Measurements from ENCODE around the gene CD6.

CD6 gene

GRCh38 chr11:61007956-61008896, 36.7 kb downstream of the CD6 start:
- DNase-seq (ENCODE audit: insufficient read length): no peak
- FAIRE-seq: peak; percentile 56
- no peak for TF ChIP-seq POLR2A (IDR thresholded peaks at IDR 0.05; ENCODE audit: low read depth, low read length)

GRCh38 chr11:61008971-61009370, 37.5 kb downstream of the CD6 start:
- DNase-seq (ENCODE audit: insufficient read length): no peak
- TF ChIP-seq POLR2AphosphoS5 (IDR thresholded peaks at IDR 0.05; ENCODE audit: low read depth, low read length) (no peak), POLR2A (IDR thresholded peaks at IDR 0.05; ENCODE audit: low read depth, low read length) (no peak), TAF1 (IDR thresholded peaks at IDR 0.05; ENCODE audit: borderline replicate concordance, low read depth, low read length) (no peak)
- FAIRE-seq: peak; percentile 30

- FAIRE-seq (no peak), DNase-seq (ENCODE audit: insufficient read length) (no peak)
- TF ChIP-seq TAF1 (IDR thresholded peaks at IDR 0.05; ENCODE audit: borderline replicate concordance, low read depth, low read length) (no peak), POLR2AphosphoS5 (IDR thresholded peaks at IDR 0.05; ENCODE audit: low read depth, low read length) (no peak), POLR2A (IDR thresholded peaks at IDR 0.05; ENCODE audit: low read depth, low read length) (no peak)
Measured at GRCh38 chr11:61009392-61010275, 38.2 kb downstream of the CD6 start.

GRCh38 chr11:61010466-61011228, 39.2 kb downstream of the CD6 start:
- DNase-seq (ENCODE audit: insufficient read length): no peak
- FAIRE-seq: peak; percentile 14
- TF ChIP-seq POLR2A (IDR thresholded peaks at IDR 0.05; ENCODE audit: low read depth, low read length) (no peak), POLR2AphosphoS5 (IDR thresholded peaks at IDR 0.05; ENCODE audit: low read depth, low read length) (no peak), TAF1 (IDR thresholded peaks at IDR 0.05; ENCODE audit: borderline replicate concordance, low read depth, low read length) (no peak)

- FAIRE-seq (no peak), DNase-seq (ENCODE audit: insufficient read length) (no peak)
- no peak for TF ChIP-seq POLR2AphosphoS5 (IDR thresholded peaks at IDR 0.05; ENCODE audit: low read depth, low read length)
- TF ChIP-seq TAF1 (IDR thresholded peaks at IDR 0.05; ENCODE audit: borderline replicate concordance, low read depth, low read length): no peak
- TF ChIP-seq POLR2A (IDR thresholded peaks at IDR 0.05; ENCODE audit: low read depth, low read length): no peak
Measured at GRCh38 chr11:61011229-61011870, 39.9 kb downstream of the CD6 start.

GRCh38 chr11:61011950-61012736, 40.7 kb downstream of the CD6 start:
- FAIRE-seq (peak; percentile 40), DNase-seq (ENCODE audit: insufficient read length) (no peak)
- TF ChIP-seq TAF1 (IDR thresholded peaks at IDR 0.05; ENCODE audit: borderline replicate concordance, low read depth, low read length) (no peak), POLR2AphosphoS5 (IDR thresholded peaks at IDR 0.05; ENCODE audit: low read depth, low read length) (no peak), POLR2A (IDR thresholded peaks at IDR 0.05; ENCODE audit: low read depth, low read length) (no peak)

- no peak for FAIRE-seq
- TF ChIP-seq POLR2AphosphoS5 (IDR thresholded peaks at IDR 0.05; ENCODE audit: low read depth, low read length) (no peak), POLR2A (IDR thresholded peaks at IDR 0.05; ENCODE audit: low read depth, low read length) (no peak), TAF1 (IDR thresholded peaks at IDR 0.05; ENCODE audit: borderline replicate concordance, low read depth, low read length) (no peak)
Measured at GRCh38 chr11:61012737-61013215, 41.3 kb downstream of the CD6 start.

GRCh38 chr11:61018059-61018458, 46.6 kb downstream of the CD6 start:
- DNase-seq (ENCODE audit: insufficient read length) (no peak), FAIRE-seq (no peak)
- TF ChIP-seq TAF1 (IDR thresholded peaks at IDR 0.05; ENCODE audit: borderline replicate concordance, low read depth, low read length): no peak
- no peak for TF ChIP-seq POLR2A (IDR thresholded peaks at IDR 0.05; ENCODE audit: low read depth, low read length)
- no peak for TF ChIP-seq POLR2AphosphoS5 (IDR thresholded peaks at IDR 0.05; ENCODE audit: low read depth, low read length)

More at GRCh38 chr11:61012737-61013215, 41.3 kb downstream of the CD6 start:
- no peak for DNase-seq (ENCODE audit: insufficient read length)

- TF ChIP-seq POLR2A (IDR thresholded peaks at IDR 0.05; ENCODE audit: low read depth, low read length) (no peak), POLR2AphosphoS5 (IDR thresholded peaks at IDR 0.05; ENCODE audit: low read depth, low read length) (no peak), TAF1 (IDR thresholded peaks at IDR 0.05; ENCODE audit: borderline replicate concordance, low read depth, low read length) (no peak)
- no peak for FAIRE-seq
- no peak for DNase-seq (ENCODE audit: insufficient read length)
Measured at GRCh38 chr11:61019037-61019831, 47.8 kb downstream of the CD6 start.
